GM18909 (cell line): Measurements from ENCODE around the gene C15orf39.
A peak's percentile ranks its signal among the peaks of the same experiment; 100 is the strongest.
"Not testable (repeated sequence)": the region's sequence is repeated elsewhere in the genome, so short reads cannot be mapped to it uniquely, and the experiment has no call there.

ENCODE experiments used
- ATAC-seq: cut with Tn5 transposase; IDR thresholded peaks from one replicate; pipeline ENCODE4 v1.9.1; 2021; ENCODE audit warnings: mild to moderate bottlenecking; ENCODE audit not compliant: unreplicated experiment, poor library complexity

The C15orf39 gene

DNA sequence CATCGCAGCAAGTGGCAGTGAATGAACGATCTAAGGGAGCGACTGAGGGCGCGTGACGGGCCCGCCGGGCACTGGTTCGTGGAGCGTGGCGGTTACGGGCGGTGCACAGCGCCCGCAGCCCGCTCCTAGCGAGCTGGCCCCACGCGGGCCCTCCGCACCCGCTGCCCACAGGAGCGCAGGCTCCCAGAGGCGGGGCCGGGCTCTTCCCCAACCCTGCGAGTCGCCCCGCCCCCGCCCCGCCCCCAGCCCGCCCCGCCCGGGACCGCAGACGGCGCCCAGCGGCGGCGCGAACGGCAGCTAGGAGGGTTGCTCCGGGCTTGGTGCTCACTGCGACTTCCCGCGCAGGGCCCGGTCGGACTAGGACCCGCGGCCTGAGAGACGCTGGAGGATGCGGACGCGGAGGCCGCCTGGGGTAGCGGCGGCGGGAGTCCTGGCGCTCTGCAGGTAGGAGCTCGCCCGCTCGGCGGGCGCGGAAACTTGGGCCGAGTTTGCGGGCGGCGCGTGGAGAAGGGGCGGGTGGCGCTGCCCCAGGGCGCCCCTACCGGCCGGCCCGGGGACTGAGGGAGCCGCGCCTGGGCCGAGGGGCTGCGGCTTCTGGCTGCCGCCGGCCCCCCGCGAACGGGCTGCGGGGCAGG lies at the start of gene C15orf39:
TSS of gene C15orf39 (plus strand) at position 267 of the 635 bp plus-strand sequence. CDS start 4,167 bp downstream, outside the sequence.
- peak; percentile 49 for ATAC-seq

DNA sequence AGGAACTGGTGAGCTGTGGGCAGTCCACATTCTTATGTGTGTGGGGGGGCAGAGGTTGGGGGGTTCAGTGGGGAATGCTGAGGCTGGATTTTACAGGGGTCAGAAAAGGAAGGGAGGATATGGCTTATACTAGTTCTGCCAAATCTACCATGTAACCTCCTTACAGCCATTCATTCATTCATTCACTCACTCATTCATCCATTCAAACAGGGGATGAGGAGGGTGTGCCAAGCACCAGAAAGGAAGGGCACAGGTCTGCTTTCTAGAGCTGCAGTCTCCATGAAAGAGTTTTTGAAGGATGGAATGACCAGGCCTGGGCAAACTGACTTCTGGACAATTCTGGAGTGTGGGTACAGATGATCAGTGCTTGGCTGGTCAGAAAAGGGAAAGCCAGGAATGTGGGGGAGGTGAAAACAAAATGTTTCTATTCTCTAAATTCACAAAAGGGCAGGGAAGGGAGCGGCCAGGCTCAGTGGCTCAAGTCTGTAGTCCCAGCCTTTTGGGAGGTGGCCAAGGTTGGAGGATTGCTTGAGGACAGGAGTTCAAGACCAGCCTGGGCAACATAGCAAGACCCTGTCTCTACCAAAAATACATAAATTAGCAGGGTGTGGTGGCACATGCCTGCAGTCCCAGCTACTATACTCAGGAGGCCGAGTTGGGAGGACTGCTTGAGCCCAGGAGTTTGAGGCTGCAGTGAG lies 49.2 kb upstream of the C15orf39 start:
- ATAC-seq = no peak

DNA sequence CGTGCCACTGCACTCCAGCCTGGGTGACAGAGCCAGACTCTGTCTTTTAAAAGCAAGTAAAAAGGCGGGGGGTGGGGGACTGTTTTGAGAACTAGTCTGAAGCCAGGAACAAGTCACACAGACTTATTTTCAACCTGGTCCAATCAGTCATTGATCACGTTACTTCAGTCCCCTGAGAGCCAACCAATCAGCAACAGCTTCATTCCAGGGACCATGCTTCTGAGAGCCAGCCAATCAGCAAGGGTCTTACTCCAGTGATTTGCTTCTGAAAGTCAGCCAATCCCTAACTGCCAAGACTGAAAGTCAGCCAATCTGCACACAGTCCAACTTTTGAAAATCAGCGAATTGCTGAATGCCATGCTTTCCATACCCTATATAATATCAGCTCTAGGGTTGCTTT lies 48.6 kb upstream of the C15orf39 start:
- no peak for ATAC-seq

DNA sequence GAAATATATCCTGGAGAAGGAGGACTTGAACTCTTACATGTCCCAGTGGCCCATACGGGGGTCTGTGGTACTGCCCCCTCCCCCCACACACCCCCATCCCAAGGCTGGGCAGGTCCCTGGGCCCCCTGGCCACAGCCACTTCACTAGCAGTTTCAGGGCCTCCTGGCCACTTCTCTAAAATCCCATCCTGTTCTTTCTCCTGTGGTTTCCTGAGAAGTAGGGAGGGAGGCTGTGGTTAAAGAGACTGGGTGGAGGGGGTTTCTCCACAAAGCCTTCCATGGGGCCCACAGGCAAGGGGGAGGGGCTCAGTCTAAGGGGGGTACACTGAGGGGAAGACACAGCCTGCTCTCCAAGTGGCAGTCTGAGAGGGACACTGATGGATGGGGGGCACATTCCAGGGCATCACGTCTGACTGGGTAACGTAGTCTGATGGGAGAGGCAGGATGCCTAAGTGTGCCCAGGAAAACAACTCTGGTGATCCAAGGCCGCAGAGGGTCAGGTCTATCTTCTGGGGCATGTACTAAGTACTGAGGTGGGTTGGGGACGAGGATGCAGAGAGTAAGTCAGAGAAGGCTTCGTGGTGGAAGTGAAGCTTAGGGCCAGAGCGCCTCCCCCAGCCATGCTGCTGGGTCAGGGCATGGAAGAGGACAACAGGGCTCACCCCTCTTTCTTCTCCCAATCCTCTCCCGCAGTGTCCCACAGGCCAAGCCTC lies 48.0 kb upstream of the C15orf39 start:
- no peak for ATAC-seq

DNA sequence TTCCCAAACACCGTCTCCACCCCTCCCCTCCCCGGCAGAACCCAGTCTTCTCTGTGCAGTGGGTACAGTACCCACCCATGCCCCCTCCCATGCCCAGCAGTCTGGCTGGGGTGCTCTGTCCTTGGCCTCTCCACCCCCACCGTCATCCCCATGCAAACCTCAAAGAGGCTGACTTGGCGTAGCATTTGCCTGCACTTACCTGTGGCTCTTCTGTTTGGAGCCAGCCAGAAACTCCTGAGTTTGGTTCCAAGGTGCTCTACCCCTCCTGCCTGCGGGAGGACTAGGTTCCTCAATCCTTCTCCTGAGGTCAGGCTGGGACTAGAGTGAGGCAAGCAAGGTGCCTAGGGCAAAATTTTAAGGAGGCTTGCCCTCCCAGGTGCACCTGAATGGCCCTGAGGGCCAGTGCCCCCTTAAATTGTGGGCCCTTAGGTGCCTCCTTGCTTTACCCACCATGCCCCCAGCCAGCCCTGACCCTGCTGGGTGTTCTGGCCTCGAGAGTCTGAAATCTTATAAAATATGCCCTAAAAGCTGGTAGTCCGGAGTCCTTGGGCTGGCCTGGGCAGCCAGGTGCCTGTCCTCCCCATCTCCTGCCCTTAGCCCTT lies 47.1 kb upstream of the C15orf39 start:
- ATAC-seq = no peak

DNA sequence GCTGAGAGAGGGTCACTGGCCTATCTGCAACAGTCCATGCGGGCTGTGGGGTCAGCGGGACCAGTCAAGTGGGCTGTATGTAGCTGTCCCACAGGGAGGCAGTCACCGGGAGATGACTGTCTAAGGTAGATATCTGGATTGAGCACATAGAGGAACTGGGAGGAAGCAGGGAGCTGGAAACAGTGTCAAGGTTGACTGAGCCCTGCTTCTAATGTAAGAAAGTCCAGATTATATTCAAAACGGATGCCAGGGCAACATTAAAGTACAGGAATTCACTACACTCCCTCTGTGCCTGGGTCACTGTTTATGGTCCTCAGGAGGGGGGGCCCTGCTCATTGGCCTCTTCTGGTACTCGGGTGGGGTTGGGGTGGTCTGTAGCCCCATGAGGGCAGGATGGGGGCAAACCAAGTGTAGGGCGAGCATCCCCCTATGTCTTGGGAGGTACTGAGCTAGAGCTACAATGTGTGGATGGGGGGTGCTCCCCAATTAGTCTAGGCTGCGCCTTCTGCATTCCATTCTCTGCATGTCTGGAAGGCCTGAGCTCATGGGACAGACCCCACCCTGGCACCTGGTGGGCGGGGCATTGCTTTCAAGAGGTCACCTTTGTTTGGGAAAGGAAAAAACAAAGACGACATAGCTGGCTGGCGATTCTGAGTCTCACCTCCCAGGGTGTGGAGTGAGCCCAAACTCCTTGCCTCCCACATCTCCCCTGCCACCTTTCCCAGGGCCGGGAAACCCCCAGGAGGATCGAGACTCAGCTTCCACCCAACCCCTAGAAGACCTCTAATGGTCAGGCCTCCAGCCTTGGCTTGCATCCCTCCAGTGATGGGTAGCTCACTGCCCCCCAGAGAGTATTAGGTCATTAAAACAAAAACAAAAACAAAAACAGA lies 45.1 kb upstream of the C15orf39 start:
- ATAC-seq = no peak

DNA sequence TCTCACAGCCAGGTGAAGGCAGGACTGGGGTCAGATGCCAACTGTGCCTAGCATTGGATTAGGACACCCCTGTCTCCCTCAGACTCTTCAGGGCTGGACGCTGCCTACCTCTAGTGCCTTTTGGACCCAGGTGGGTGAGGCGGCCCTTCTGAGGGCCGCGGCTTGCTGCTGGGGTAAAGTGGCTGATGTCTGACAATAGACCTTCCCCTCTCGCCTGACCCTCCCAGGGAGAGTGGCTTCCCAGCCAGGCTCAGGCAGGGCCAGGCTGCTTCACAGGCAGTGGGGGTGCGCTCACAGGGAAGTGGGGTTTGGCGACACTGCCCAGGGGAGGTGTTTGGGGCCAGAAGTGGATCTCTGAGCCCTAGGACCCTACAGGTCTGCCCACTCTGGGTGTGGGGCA lies 43.3 kb upstream of the C15orf39 start:
- ATAC-seq = no peak

DNA sequence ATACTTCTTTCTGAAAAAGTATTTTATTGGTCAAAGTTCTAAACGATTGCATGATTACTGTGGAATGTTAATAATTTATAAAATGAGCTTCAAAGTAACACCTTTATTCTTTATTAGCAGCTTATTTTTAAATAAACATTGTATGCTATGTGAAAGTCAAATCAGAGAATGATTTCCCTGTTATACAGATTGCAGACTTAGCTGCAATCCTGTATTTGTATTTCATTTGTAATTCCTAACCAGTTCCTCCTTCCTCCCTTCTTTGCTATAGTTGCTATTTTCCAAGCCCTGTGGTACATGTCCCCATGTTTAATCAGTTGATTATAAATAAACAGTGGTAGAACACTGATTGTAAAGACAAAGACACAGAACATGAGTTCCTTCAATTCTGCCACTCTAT lies 42.4 kb upstream of the C15orf39 start:
- ATAC-seq = no peak

DNA sequence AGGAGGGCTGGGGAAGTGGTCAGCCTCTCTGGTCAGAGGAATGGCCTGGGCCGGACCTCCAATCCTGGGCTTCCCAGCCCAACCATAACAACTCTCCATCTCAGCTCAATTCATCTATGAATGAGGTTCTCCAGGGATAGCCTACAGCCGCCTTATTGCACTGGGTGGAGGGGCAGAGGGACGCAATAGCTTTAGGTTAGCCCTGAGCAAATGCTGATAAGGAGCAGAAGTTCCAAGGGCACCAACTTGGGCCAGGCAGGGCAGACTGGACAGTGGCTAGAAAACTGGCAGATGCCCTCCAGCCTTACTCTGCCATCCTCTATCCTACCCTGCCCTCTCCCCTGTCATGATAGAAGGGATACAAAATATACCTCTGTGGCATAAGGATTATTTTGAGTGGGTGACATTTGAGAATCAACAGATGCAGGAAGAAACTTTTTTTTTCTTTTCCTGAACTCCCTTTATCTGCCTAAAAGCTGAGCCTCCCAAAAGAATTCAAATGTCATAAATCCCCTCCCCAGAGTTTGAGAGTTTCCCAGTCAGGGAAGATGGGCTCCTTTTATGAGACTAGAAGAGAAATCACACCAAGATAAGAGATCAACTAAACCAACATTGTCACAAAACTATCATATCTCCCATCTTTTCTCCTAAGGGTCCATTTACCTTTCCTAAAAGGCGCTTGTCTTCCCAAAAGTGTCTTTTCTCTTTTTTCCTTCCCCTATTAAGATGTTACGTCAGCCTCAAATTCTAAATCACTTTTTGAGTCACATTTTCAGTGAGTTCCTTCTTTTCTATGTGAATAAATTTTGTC lies 40.4 kb upstream of the C15orf39 start:
- no peak for ATAC-seq

DNA sequence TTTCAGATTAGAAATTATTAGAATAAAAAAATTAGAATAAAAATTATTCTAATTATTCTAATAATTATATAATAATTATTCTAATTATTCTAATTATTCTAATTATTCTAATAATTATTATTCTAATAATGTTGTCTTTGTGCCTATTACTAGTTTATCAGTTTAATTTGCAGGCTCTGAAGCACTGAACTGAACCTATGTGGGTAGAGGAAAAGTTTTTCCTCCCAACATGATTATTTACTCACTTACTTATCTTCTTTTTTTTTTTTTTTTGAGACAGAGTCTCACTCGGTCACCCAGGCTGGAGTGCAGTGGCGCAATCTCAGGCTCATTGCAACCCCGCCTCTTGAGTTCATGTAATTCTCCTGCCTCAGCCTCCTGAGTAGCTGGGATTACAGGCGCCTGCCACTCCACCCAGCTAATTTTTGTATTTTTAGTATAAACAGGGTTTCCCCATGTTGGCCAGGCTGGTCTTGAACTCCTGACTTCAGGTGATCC lies 39.7 kb upstream of the C15orf39 start:
- no peak for ATAC-seq

DNA sequence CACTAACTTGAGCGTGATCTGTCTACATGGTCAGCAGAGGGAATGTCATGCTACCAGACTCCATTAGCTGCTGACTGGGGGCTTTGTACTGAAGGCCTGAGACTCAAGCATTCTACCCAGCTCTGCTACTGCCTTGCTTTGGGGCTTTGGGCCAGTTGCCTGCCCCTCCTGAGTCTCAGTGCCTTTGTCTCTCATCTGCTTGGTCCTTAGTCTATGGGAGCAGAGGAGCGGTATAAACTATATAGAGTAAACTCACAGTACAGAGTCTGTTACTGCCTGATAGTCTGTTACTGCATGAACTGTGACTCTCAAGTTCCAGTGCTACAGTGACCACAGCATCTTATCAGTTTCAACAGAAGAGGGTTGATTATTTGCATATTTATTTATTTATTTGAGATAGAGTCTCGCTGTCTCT lies 38.5 kb upstream of the C15orf39 start:
- ATAC-seq = no peak

DNA sequence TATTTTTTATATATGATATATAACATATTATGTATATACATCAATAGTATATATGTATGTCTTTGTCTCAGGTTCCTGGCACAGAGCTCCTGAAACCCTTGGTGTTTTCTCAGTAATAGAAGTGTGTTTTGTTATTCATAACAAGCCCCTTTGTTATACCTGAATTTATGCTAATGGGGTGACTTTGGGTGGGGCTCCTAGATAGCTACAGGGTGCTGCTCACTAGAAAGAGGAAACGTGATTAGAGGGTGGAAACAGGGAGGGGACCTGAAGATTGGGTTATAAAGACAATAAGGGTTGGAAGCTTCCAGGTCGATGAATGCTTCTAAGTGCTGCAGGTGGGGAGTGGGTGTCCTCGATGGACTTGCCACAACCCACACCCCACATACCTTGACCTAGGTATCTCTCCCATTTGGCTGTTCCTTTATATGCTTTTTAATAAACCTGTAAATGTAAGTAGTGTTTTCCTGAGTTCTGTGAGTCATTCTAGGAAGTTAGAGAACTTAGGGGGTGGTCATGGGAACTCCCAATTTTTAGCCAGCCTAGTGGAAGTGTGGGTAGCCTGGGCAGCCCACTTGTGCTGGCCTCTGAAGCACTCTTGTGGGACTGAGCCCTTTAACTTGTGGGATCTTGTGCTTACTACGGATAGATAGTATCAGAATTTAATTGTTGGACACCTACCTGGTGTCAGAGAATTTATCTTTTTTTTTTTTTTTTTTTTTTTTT lies 36.9 kb upstream of the C15orf39 start:
- no peak for ATAC-seq

DNA sequence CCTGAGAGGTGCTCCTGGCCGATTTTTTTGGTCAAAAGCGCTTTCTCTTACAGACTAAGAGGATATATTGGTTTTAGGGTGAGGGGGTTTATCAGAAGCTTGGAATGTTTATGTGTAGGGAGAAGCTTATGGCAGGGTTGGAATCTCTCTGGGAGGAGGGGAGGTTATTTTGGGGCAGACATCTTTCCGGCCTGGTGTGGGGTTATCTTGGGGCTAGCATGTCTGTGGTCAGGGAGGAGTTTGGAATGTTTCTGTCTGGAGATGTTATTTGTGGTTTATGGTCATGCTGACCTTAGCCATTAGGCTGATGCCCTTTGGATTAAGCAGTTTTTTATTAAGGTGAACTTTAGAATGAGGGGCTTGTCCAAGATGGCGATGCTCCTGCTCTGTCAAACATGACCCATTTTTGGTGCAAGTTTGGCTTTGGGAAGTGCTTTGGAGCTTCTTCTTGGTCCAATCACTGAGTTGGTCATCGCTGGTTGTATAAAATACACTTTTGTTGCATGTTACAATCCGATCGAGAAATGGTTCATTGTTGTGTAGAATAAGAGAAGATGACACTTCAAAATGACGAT lies 35.1 kb upstream of the C15orf39 start:
- not testable (repeated sequence) for ATAC-seq

DNA sequence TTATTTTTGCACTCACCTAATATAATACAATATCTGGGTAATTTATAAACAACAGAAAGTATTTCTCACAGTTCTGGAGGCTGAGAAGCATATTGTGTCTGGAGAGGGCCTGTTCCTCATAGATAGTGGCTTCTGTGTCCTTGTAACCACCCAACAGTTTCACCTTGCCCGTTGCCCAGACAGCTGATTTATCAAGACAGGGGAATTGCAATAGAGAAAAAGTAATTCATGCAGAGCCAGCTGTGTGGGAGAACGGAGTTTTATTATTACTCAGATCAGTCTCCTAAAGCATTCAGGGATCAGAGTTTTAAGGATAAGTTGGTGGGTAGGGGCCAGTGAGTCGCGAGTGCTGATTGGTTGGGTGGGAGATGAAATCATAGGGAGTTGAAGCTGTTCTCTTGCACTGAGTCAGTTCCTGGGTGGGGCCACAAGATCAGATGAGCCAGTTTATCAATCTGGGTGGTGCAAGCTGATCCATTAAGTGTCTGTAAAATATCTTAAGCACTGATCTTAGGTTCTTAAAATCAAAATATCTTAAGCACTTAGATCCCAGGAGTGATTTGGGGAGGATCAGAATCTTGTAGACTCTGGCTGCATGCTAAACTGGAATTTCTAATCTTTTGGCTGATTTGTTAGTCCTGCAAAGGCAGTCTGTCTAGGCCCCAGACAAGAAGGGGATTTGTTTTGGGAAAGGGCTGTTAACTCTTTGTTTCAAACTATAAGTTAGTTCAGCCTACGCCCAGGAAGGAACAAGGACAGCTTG lies 33.9 kb upstream of the C15orf39 start:
- no peak for ATAC-seq

DNA sequence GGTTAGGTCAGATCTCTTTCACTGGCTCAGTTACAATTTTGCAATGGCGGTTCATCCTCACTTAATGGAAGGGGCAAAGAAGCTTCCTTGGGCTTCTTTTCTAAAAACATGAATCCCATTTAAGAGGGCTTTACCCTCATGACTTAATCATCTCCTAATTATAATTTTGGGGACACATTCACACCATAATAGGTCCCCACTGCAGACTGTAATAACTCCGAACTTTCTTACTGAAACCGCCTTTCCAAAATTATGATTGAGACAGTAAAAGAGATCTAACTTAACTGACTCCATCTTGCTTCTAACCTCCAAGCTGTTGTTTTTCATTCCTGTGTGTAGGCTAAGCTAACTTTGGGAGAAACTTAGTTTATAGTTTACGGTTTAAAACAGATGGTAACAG lies 33.3 kb upstream of the C15orf39 start:
- ATAC-seq = no peak

DNA sequence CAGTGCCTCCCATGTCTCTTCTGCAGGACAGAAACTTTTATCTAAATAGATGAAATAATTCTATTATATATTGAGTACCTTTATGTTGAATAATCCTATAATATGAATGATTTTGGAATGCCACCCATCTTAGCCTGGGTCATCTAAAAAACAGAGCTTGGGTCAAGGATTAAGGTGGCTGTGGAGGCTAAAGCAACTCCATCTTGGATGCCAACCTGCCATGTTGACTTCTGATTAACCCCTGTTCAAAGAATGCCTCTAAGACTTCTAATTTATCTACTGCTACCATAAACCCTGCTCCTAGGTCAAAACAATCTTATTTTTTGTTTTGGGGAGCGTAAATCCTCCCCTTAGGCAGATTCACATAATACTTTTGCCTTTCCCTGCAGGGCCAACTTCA lies 31.5 kb upstream of the C15orf39 start:
- ATAC-seq = no peak

DNA sequence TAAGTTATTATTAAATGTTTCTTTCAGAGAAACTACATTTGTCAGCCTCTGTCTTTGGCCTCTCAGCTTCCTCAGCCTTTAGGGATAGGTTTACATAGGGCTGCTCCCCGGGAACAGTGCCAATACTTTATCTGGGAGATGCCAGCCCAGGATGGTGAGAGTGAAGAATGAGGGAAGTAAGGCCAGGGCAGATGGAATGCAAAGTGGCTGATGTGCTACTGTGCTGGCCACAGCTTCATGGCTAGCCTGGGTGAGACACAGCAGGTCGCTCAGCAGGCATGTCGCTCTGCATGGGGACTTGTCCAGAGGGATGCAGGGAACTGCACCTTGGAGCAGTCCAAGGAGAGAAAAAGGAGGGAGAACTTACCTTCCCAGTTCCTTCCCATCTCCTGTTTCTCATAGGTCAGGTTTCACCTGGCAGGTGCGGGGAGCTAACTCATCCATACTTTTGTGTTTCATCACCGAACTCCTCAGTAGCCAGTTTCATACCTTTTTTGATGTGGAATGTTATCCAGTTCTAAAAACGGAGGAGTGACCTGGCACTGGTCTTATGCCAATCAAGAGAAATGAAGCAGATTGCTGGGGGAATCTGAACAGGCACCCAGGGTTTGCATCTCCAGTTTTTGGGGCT lies 30.9 kb upstream of the C15orf39 start:
- ATAC-seq = no peak
